SK-N-SH treated with all-trans-retinoic acid at 6 μM for 48 hours (cell line): ENCODE data around the gene SCART1.

Experiments
- ESRRG ChIP-seq: fragments of 250-450 bp; sonication (Bioruptor Pico); IDR thresholded peaks from 2 replicates; pipeline ENCODE4 v1.6.1; 2021; ENCODE audit warnings: mild to moderate bottlenecking
- ISL1 ChIP-seq: fragments of 250-450 bp; sonication (Bioruptor Pico); IDR thresholded peaks from 2 replicates; pipeline ENCODE4 v2.1.2; 2022; ENCODE audit warnings: mild to moderate bottlenecking, moderate library complexity
- PATZ1 ChIP-seq: fragments of 250-450 bp; sonication (Bioruptor Pico); IDR thresholded peaks from 2 replicates; pipeline ENCODE4 v1.8.0; 2020; ENCODE audit warnings: mild to moderate bottlenecking, moderate library complexity, borderline replicate concordance
- SNAI2 ChIP-seq: fragments of 250-450 bp; sonication (Bioruptor Pico); IDR thresholded peaks from 2 replicates; pipeline ENCODE4 v1.5.0; 2020; ENCODE audit warnings: mild to moderate bottlenecking, moderate library complexity
- TCF4 ChIP-seq: fragments of 250-450 bp; sonication (Bioruptor Pico); IDR thresholded peaks from 2 replicates; pipeline ENCODE4 v1.8.0; 2021; ENCODE audit warnings: mild to moderate bottlenecking, moderate library complexity, borderline replicate concordance
- ZFP3 ChIP-seq: fragments of 250-450 bp; sonication (Bioruptor Pico); IDR thresholded peaks from 2 replicates; pipeline ENCODE4 v1.5.0; 2020; ENCODE audit warnings: mild to moderate bottlenecking, moderate library complexity
- ZFP30 ChIP-seq: fragments of 450-650 bp; formaldehyde crosslinking; IDR thresholded peaks from 2 replicates; pipeline ENCODE4 v1.5.0; 2022; ENCODE audit warnings: mild to moderate bottlenecking, moderate library complexity
- ZNF70 ChIP-seq: fragments of 450-650 bp; formaldehyde crosslinking; IDR thresholded peaks from 2 replicates; pipeline ENCODE4 v1.5.0; 2020; ENCODE audit warnings: mild to moderate bottlenecking, moderate library complexity
- TF ChIP-seq, protein P1 (sequence below): fragments of 250-450 bp; sonication (Bioruptor Pico); IDR thresholded peaks from 2 replicates; pipeline ENCODE4 v1.5.0; 2020; ENCODE audit warnings: mild to moderate bottlenecking, moderate library complexity

DNA sequence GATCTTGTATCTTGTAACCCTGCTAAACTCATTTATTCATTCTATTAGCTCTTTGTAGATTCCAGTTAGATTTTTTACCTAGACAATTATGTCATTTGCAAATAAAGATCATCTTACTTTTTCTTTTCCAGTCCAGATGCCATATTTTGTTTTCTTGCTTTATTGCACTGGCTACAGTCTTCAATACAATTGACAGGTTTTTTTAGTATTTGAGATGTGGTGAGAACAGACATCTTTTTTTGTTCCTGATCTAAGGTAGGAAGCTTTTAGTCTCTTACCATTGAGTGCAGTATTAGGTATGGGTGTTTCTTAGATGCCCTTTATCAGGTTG, 41.4 kb upstream of the SCART1 start:
- TF ChIP-seq ZNF70 (CRISPR knock-in tag) (no peak), ISL1 (CRISPR knock-in tag) (no peak), TCF4 (CRISPR knock-in tag) (no peak), ZFP3 (CRISPR knock-in tag) (no peak), ZFP30 (no peak), ESRRG (no peak), PATZ1 (CRISPR knock-in tag) (no peak), SNAI2 (CRISPR knock-in tag) (no peak)
- TF ChIP-seq, protein P1, sequence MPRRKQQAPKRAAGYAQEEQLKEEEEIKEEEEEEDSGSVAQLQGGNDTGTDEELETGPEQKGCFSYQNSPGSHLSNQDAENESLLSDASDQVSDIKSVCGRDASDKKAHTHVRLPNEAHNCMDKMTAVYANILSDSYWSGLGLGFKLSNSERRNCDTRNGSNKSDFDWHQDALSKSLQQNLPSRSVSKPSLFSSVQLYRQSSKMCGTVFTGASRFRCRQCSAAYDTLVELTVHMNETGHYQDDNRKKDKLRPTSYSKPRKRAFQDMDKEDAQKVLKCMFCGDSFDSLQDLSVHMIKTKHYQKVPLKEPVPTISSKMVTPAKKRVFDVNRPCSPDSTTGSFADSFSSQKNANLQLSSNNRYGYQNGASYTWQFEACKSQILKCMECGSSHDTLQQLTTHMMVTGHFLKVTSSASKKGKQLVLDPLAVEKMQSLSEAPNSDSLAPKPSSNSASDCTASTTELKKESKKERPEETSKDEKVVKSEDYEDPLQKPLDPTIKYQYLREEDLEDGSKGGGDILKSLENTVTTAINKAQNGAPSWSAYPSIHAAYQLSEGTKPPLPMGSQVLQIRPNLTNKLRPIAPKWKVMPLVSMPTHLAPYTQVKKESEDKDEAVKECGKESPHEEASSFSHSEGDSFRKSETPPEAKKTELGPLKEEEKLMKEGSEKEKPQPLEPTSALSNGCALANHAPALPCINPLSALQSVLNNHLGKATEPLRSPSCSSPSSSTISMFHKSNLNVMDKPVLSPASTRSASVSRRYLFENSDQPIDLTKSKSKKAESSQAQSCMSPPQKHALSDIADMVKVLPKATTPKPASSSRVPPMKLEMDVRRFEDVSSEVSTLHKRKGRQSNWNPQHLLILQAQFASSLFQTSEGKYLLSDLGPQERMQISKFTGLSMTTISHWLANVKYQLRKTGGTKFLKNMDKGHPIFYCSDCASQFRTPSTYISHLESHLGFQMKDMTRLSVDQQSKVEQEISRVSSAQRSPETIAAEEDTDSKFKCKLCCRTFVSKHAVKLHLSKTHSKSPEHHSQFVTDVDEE: no peak
